ENCODE results near the gene PDE6G.

The PDE6G gene

GRCh38 chr17:81696218-81696941 is 40.0 kb upstream of the PDE6G start:
- peaks cover 44% of the 10 kb centered on the region for H3K36me3 ChIP-seq (ENCODE audit: control insufficient read depth, insufficient read depth, low read length)

GRCh38 chr17:81695801-81696200 is 39.5 kb upstream of the PDE6G start:
- no peaks in the 10 kb centered on the region for H3K27me3 ChIP-seq (ENCODE audit: control insufficient read depth, insufficient read depth, low read length, poor library complexity, severe bottlenecking)
- no peak overlapping the region for H3K27ac ChIP-seq (ENCODE audit: insufficient read depth, low read depth, low read length, poor library complexity, severe bottlenecking)
- peaks cover 39% of the 10 kb centered on the region for H3K36me3 ChIP-seq (ENCODE audit: control insufficient read depth, insufficient read depth, low read length)
- H3K4me1 ChIP-seq (ENCODE audit: control insufficient read depth, insufficient read depth, low read length), result no peaks in the 10 kb centered on the region
- H3K4me3 ChIP-seq (ENCODE audit: insufficient read depth, low read depth, low read length), result no peak overlapping the region
- H3K9me3 ChIP-seq (ENCODE audit: control insufficient read depth, low read length), result no peaks in the 10 kb centered on the region
- WGBS, 2 experiments, result 96 to 97% methylated on average over 22 of the region's 22 CpGs

More at GRCh38 chr17:81696218-81696941, 40.0 kb upstream of the PDE6G start:
- Histone ChIP-seq H3K27ac (ENCODE audit: insufficient read depth, low read depth, low read length, poor library complexity, severe bottlenecking) (no peak overlapping the region), H3K27me3 (ENCODE audit: control insufficient read depth, insufficient read depth, low read length, poor library complexity, severe bottlenecking) (no peaks in the 10 kb centered on the region), H3K4me1 (ENCODE audit: control insufficient read depth, insufficient read depth, low read length) (peaks cover 1% of the 10 kb centered on the region), H3K4me3 (ENCODE audit: insufficient read depth, low read depth, low read length) (no peak overlapping the region), H3K9me3 (ENCODE audit: control insufficient read depth, low read length) (no peaks in the 10 kb centered on the region)
- WGBS, 2 experiments, result 95 to 96% methylated on average over 40 of the region's 40 CpGs

- H3K27me3 ChIP-seq (ENCODE audit: control insufficient read depth, insufficient read depth, low read length, poor library complexity, severe bottlenecking), result no peaks in the 10 kb centered on the region
- H3K27ac ChIP-seq (ENCODE audit: insufficient read depth, low read depth, low read length, poor library complexity, severe bottlenecking), result no peak overlapping the region
- H3K4me3 ChIP-seq (ENCODE audit: insufficient read depth, low read depth, low read length), result no peak overlapping the region
- no peaks in the 10 kb centered on the region for H3K4me1 ChIP-seq (ENCODE audit: control insufficient read depth, insufficient read depth, low read length)
- WGBS, 2 experiments, result 95 to 96% methylated on average over 6 of the region's 6 CpGs
- peaks cover 39% of the 10 kb centered on the region for H3K36me3 ChIP-seq (ENCODE audit: control insufficient read depth, insufficient read depth, low read length)
- no peaks in the 10 kb centered on the region for H3K9me3 ChIP-seq (ENCODE audit: control insufficient read depth, low read length)
Observed at GRCh38 chr17:81695211-81695610, 38.9 kb upstream of the PDE6G start.

- H3K9me3 ChIP-seq (ENCODE audit: control insufficient read depth, low read length), result no peaks in the 10 kb centered on the region
- WGBS, 2 experiments, result 95 to 96% methylated on average over 19 of the region's 19 CpGs
- no peak overlapping the region for H3K4me3 ChIP-seq (ENCODE audit: insufficient read depth, low read depth, low read length)
- H3K4me1 ChIP-seq (ENCODE audit: control insufficient read depth, insufficient read depth, low read length), result no peaks in the 10 kb centered on the region
- H3K36me3 ChIP-seq (ENCODE audit: control insufficient read depth, insufficient read depth, low read length), result peaks cover 36% of the 10 kb centered on the region
- no peaks in the 10 kb centered on the region for H3K27me3 ChIP-seq (ENCODE audit: control insufficient read depth, insufficient read depth, low read length, poor library complexity, severe bottlenecking)
- H3K27ac ChIP-seq (ENCODE audit: insufficient read depth, low read depth, low read length, poor library complexity, severe bottlenecking), result no peak overlapping the region
Observed at GRCh38 chr17:81694810-81695209, 38.5 kb upstream of the PDE6G start.

DNA sequence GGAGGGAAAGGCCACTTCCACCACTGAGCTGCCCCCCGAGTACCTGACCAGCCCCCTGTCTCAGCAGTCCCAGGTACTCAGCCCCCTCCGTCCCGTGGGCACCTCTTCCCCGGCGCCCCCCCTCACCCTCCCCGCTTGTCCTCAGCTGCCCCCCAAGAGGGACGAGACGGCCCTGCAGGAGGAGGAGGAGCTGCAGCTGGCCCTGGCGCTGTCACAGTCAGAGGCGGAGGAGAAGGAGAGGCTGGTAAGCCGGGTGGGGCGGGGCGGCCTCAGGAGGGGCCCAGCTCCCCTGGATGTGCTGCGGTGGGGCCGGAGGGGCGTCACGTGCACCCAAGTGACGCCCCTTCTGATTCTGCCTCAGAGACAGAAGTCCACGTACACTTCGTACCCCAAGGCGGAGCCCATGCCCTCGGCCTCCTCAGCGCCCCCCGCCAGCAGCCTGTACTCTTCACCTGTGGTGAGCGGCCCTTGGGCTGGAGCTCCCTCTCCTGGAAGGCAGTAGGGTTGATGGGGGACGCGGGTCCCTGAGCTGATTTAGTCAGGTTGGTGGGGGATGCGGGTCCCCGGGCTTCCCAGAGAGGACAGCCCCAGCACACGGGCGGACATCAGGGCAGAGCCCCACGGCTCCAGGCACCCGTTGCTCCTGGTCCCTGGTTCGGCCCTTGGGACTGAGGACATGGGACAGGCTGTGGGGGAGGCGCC is 37.3 kb upstream of the PDE6G start:
- H3K4me1 ChIP-seq (ENCODE audit: control insufficient read depth, insufficient read depth, low read length), result no peaks in the 10 kb centered on the region
- H3K27me3 ChIP-seq (ENCODE audit: control insufficient read depth, insufficient read depth, low read length, poor library complexity, severe bottlenecking), result no peaks in the 10 kb centered on the region
- H3K4me3 ChIP-seq (ENCODE audit: insufficient read depth, low read depth, low read length), result no peak overlapping the region
- 94% methylated on average over 35 of the region's 35 CpGs for WGBS, 2 experiments
- H3K9me3 ChIP-seq (ENCODE audit: control insufficient read depth, low read length), result no peaks in the 10 kb centered on the region
- H3K36me3 ChIP-seq (ENCODE audit: control insufficient read depth, insufficient read depth, low read length), result peaks cover 29% of the 10 kb centered on the region
- H3K27ac ChIP-seq (ENCODE audit: insufficient read depth, low read depth, low read length, poor library complexity, severe bottlenecking), result no peak overlapping the region

DNA sequence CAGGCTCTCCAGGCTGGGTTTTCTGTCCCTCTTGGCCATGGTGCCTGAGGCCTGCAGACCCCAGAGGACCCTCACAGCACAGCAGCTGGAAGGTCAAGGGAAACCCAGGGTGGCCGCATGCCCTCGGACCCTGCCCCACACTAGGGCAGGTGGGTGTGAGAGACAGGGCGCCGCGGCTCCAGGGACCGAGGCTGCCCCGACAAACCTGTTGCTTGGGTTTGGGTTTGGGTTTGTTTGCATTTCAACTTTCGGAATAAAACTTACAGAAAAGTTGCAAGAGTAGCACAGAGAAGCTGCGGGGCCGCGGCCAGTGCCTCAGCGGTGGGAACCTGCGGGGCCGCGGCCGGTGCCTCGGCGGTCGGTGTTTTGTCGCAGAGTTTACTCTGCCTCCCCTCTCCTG is 35.3 kb upstream of the PDE6G start:
- Histone ChIP-seq H3K36me3 (ENCODE audit: control insufficient read depth, insufficient read depth, low read length) (peaks cover 34% of the 10 kb centered on the region), H3K27me3 (ENCODE audit: control insufficient read depth, insufficient read depth, low read length, poor library complexity, severe bottlenecking) (no peaks in the 10 kb centered on the region)
- 96 to 97% methylated on average over 20 of the region's 20 CpGs for WGBS, 2 experiments

DNA sequence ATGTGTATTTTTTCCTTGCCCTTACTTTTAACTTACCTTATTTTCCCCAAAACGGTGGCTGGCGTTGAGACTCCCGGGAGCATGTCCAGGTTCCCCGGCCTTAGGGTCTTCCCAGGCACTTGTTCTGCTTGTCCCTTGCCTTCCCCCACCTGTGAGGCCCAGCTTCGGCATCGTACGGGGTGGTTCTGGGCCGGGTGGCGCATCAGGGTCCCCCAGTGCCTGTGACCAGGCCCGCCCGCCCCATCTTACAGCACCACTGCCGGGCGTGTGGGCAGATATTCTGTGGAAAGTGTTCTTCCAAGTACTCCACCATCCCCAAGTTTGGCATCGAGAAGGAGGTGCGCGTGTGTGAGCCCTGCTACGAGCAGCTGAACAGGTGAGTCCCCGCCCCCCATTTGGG is 34.9 kb upstream of the PDE6G start:
- Histone ChIP-seq H3K4me1 (ENCODE audit: control insufficient read depth, insufficient read depth, low read length) (no peaks in the 10 kb centered on the region), H3K27me3 (ENCODE audit: control insufficient read depth, insufficient read depth, low read length, poor library complexity, severe bottlenecking) (no peaks in the 10 kb centered on the region), H3K9me3 (ENCODE audit: control insufficient read depth, low read length) (no peaks in the 10 kb centered on the region), H3K36me3 (ENCODE audit: control insufficient read depth, insufficient read depth, low read length) (peaks cover 35% of the 10 kb centered on the region), H3K27ac (ENCODE audit: insufficient read depth, low read depth, low read length, poor library complexity, severe bottlenecking) (no peak overlapping the region), H3K4me3 (ENCODE audit: insufficient read depth, low read depth, low read length) (no peak overlapping the region)
- WGBS, 2 experiments, result 95 to 96% methylated on average over 18 of the region's 18 CpGs

More for the DNA sequence above, 35.3 kb upstream of the PDE6G start:
- Histone ChIP-seq H3K27ac (ENCODE audit: insufficient read depth, low read depth, low read length, poor library complexity, severe bottlenecking) (no peak overlapping the region), H3K4me3 (ENCODE audit: insufficient read depth, low read depth, low read length) (no peak overlapping the region), H3K4me1 (ENCODE audit: control insufficient read depth, insufficient read depth, low read length) (no peaks in the 10 kb centered on the region), H3K9me3 (ENCODE audit: control insufficient read depth, low read length) (no peaks in the 10 kb centered on the region)

GRCh38 chr17:81690549-81690948 is 34.2 kb upstream of the PDE6G start:
- WGBS, 2 experiments, result 93 to 94% methylated on average over 17 of the region's 17 CpGs
- peaks cover under 1% of the 10 kb centered on the region for H3K4me1 ChIP-seq (ENCODE audit: control insufficient read depth, insufficient read depth, low read length)
- peaks cover 33% of the 10 kb centered on the region for H3K36me3 ChIP-seq (ENCODE audit: control insufficient read depth, insufficient read depth, low read length)
- no peak overlapping the region for H3K27ac ChIP-seq (ENCODE audit: insufficient read depth, low read depth, low read length, poor library complexity, severe bottlenecking)
- no peaks in the 10 kb centered on the region for H3K9me3 ChIP-seq (ENCODE audit: control insufficient read depth, low read length)
- no peaks in the 10 kb centered on the region for H3K27me3 ChIP-seq (ENCODE audit: control insufficient read depth, insufficient read depth, low read length, poor library complexity, severe bottlenecking)
- no peak overlapping the region for H3K4me3 ChIP-seq (ENCODE audit: insufficient read depth, low read depth, low read length)

DNA sequence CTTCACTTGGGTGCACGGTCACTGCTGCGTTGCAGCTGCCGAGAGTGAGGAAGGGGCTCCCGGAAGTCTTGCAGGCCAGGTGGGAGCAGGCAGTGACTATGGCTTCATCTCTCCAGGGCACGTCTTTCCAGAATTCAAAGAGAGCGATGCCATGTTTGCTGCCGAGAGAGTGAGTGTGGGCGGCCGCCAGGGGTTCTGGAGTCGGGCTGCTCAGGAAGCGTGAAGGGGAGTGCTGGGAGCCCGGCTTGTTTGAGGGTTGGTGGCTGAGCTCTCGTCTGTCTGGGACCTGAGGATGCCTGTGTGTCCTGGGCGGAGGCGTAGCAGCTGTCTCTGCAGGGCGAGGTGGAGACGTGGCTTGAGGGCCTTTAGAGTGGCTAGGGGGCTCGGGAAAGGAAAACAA is 33.7 kb upstream of the PDE6G start:
- Histone ChIP-seq H3K9me3 (ENCODE audit: control insufficient read depth, low read length) (no peaks in the 10 kb centered on the region), H3K4me1 (ENCODE audit: control insufficient read depth, insufficient read depth, low read length) (peaks cover 5% of the 10 kb centered on the region), H3K27ac (ENCODE audit: insufficient read depth, low read depth, low read length, poor library complexity, severe bottlenecking) (no peak overlapping the region), H3K4me3 (ENCODE audit: insufficient read depth, low read depth, low read length) (no peak overlapping the region), H3K36me3 (ENCODE audit: control insufficient read depth, insufficient read depth, low read length) (peaks cover 28% of the 10 kb centered on the region), H3K27me3 (ENCODE audit: control insufficient read depth, insufficient read depth, low read length, poor library complexity, severe bottlenecking) (no peaks in the 10 kb centered on the region)
- 95 to 96% methylated on average over 18 of the region's 18 CpGs for WGBS, 2 experiments

DNA sequence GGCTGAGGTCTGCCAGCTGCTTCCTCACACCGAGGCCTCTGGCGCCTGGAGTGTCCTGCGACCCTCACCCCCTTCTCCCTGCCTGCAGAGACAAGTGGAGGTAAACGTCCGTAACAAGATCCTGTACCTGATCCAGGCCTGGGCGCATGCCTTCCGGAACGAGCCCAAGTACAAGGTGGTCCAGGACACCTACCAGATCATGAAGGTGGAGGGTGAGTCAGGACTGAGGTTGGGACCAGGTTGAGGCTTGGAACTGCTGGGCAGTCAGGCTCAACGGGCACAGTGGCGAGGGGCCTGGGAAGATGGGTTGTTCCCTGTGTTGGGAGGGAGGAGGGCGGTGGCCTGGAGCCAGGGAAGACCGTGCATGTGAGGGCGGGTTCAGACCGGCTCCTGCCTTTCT is 32.3 kb upstream of the PDE6G start:
- 95 to 96% methylated on average over 14 of the region's 14 CpGs for WGBS, 2 experiments
- peaks cover 13% of the 10 kb centered on the region for H3K4me1 ChIP-seq (ENCODE audit: control insufficient read depth, insufficient read depth, low read length)
- peaks cover 17% of the 10 kb centered on the region for H3K36me3 ChIP-seq (ENCODE audit: control insufficient read depth, insufficient read depth, low read length)
- H3K9me3 ChIP-seq (ENCODE audit: control insufficient read depth, low read length), result no peaks in the 10 kb centered on the region
- H3K27me3 ChIP-seq (ENCODE audit: control insufficient read depth, insufficient read depth, low read length, poor library complexity, severe bottlenecking), result no peaks in the 10 kb centered on the region
- no peak overlapping the region for H3K4me3 ChIP-seq (ENCODE audit: insufficient read depth, low read depth, low read length)
- H3K27ac ChIP-seq (ENCODE audit: insufficient read depth, low read depth, low read length, poor library complexity, severe bottlenecking), result no peak overlapping the region
